Activated CD8-positive, alpha-beta memory T cell treated with anti-CD3 and anti-CD28 coated beads for 1 hour (primary cell): Measurements from ENCODE around the gene KRT17.
"Not testable (repeated sequence)": the region's sequence is repeated elsewhere in the genome, so short reads cannot be mapped to it uniquely, and the experiment has no call there.

Experiments used
- DNase-seq, 2 donors: peaks; one replicate each; pipeline ENCODE4 v3.0.0-alpha.2; 2020; ENCODE audit warnings: low read depth in 1 of 2; ENCODE audit errors: extremely low read depth in 1 of 2

KRT17 gene

DNA sequence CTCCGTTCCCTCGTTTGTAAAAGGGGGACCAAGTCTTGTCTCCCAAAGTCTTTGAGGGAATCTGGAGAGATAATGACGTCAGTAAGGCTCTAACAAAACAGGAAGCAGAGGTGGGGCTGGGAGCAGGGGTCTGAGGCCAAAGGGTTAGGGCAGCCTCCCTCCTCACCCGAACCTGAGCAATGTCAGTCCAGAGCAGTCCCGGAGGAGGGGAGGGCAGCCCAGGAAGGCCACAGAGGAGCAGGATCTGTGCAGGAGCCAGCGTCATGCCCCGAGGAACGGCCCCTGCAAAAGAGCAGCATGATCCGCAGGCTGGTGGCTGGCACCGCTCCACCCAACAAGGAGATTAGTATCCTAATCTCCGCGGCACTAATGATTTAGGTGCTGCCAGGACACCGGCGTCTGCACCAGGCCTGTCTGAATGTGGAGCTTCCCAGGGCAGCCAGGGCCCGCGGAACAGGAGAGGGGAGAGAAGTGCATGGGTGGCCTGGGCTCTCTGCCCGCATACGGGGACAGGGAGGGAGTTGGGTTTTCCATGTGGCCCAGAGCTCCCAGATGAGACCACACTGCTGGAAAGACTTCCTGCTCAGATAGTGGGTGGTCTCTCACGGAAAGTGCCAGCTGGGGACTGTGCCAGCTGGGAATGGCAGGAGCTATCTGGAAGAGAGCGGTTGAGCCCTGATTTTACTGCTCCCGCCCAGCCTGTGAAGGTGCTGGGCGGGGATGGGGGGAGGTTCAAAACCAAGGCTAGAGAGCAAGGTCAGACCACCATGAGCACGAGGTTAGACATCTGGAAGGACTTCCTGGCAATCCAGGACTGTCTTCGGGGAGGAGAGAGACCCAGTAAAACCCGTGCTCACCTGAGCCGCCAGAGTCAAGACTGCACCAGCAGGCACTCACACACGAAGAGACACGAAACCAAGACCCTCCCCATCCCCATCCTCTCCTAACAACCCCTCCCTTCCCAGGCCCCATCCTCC, 11.0 kb upstream of the KRT17 start:
- no peak for DNase-seq

DNA sequence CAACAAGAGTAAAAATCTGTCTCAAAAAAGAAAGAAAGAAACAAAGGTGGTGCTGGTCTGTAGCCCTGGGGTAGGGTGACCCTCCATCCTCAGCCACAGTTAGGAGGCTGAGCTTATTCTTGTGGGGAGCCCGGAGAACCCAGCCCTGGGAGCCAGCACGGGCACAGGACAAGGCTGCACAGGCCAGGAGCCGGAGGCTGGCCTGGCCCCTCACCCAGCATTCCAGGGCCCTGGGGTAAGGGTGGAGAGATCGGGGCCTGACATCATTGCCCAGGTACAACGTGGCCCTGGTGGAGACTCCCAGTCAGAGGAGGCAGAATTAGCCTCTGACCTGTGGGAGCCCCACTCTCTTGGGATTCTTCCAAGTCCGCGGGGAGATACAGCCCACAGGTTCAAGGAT, 10.3 kb upstream of the KRT17 start:
- no peak for DNase-seq

DNA sequence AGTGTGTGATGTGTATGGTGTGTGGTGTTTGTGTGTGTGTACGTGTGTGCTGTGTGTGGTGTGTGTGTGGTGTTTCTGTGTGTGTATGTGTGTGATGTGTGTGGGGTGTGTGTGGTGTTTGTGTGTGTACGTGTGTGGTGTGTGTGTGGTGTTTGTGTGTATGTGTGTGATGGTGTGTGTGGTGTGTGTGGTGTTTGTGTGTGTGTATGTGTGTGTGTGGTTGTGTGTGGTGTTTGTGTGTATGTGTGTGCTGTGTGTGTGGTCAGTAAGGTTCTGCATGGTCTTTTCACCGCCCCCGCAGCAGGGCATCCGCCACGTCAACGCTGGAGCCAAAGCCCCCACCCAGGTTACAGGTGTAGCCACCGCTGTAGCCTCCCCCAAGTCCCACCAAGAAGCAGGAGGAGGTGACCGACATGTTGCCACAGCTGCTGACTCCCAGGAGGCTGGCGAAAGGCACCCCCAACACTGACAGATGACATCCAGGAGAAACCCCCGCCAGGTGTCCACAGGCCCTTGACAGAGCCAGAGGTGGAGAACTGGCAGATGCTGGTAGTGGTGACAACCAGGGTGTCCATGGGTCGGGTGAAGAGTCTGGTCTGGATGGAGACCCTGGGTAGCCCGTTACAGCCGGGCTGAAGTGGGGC, 9.3 kb upstream of the KRT17 start:
- DNase-seq: no peak

DNA sequence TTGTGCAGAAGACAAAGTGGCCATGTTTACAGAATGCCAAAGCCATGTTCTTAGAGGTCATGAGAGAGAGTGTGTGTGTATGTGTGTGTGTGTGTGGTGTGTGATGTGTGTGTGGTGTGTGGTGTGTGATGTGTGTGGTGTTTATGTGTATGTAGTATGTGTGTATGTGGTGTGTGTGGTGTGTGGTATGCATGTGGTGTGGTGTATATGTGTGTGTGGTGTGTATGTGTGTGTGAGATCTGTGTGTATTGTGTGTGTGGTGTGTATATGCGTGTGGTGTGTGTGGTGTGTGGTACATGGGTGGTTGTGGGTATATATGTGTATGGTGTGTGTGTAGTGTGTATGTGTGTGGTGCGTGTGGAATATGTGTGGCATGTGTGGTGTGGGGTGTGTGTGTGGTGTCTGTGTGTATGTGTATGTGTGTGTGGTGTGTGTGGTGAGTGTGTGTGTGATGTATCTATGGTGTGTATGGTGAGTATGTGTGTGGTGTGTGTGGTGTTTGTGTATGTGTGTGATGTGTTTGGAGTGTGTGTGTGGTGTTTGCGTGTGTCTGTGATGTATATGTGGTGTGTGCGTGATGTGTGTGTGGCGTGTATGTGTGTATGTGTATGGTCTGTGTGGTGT, 8.2 kb upstream of the KRT17 start:
- DNase-seq: no peak

DNA sequence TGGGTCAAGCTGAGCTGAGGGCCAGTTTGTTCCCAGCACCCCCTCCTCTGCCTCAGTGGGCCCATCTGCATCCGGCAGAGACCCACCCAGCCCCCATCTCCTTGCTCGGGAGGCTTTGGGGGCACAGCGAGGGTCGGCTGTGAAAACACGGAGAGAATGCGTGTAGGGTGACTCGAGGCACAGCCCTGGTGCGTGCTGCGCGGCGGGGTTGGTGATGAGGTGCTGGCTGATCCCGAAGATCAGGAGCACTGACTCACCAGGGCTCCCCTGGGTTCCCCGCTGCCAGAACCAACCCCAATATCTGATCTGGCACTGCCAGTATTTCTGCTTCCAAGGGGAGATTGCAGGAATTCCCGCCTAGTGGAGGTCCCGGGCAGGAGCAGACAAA, 7.5 kb upstream of the KRT17 start:
- DNase-seq: no peak

DNA sequence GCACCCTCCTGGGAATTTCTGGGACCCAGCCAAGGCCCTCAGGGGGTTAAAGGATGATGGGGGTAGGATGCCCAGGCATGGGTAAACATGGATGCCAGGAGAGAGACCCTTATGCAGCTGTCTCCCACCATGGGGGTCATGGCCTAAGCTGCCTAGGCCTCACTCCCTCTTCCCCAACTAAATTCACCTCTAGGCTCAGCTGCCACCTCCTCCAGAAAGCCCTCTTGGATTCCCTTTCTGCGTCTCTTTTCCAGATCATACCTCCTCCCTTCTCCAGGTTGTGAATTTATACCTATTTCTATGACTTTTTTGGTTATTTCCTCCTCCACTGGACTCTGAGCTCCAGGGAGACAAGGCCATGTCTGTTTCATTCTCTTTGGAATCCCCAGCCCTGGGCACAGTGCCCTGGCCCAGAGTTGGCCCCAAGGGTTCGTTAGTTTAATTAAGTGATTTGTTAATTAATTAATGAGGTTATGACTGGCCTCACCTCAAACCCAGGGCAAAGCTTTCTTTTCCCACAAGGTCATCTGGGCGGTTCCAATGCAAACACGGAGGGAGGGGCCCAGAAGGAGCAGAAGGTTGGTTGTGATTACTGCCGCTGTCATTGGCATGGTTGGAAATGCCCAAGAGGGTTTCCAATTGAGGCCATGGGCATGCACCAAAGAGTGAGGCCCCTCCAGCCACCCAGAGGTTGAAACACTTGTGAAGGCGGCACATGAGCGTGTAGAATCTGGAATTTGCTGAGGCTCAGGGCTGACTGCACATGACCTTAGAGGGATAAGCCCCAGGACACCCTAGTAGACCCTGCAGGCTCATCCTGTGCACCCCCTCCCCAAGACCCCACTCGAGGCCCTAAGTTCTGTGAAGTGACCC, 6.9 kb upstream of the KRT17 start:
- no peak for DNase-seq

DNA sequence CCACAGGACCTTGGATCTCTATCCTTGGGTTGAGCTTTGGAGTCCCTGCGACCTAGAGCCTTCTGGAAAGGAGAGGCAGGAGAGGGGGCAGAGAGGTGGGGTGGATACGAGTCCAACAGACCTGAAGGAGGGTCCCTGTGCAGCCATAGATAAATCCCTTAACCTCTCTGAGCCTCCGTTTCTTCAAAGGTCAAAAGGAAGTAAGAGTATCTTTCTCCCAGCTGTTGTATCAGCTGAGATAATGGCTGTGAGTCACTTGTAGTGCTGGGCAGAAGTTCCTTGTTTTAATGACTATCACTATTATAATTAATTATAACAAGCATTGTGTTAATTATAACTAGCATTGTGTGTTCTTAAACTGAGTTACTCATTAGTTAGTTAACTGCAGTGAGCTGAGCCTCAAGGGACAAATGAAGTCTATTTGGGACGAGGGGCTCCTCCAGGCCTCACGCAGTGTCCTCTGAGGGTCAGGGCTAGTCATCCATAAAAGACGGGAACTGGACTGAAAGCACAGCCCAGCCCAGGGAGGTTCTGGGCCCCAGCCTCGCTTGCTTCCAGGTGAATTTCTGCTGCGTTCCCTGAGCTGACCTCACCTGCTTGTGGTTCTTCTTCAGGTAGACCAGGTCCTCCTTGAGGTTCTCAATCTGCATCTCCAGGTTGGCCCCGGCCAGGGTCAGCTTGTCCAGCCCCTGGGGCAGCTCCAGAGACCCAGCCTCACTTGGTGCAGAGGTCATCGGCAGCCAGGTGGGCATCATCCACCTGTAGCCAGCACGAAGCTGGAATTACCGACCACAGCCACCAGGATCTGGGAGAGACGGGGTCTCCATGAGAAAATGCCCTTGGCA, 5.7 kb upstream of the KRT17 start:
- no peak for DNase-seq

DNA sequence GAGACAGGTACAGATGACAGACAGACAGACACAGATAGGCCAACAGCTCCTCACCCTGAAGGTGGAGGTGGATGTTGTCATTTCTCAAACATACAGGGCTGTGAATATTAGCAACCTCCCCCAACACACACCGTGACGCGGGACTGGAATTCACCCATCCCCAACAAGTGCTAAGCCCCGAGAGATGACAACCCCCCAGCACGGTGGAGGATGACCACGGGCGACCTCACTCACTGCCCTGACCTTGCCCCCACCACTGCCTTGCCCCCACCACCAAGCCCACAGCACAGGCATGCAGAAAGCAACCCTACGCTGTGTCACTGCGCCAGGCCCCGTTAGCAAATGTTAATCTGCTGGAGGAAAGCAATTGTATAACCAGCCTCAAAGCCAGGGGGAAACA, 4.9 kb upstream of the KRT17 start:
- DNase-seq: no peak

DNA sequence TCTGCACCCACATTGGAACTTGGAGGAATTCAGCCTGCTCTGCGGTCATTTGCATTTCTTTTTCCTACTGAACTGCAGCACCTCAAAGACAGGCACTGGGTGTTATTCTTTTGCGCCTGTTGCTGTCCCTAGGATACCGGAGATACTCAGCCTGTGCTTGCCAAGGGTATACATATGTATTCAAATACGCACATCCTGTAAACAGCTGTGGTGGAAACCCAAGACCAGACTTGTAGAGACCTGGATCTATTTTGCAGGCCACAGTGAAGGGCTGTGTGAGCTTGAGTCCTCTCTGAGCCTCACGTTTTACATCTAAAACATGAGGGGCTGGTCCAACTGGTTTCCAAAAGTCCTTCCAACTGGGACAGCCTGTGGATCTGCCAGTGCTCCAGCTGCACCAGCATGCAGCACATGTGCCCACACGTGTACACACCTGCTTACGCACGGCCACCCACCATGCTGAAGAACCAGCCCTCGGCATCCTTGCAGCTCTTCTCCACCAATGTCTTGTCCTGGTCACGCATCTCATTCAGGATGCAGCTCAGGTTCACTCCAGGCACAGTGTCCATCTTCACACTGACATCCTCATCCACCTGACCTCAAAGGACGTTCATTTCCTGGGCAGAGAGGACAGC, 4.4 kb upstream of the KRT17 start:
- DNase-seq: not testable (repeated sequence)

DNA sequence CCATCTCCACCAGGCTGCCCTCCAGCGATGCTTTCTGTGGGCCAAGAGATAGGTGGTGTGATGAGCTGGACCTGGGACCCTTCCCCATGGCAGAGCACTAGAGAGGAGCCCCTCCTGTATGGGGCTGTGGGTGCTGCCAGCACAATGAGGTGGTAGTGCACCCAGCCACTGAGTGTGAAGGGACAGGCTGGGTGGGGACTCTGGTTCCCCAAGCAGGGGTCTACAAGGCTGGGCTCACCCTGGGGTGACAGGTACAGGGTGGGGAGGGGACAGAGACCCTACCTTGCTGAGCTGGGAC, 3.6 kb upstream of the KRT17 start:
- DNase-seq: not testable (repeated sequence)

DNA sequence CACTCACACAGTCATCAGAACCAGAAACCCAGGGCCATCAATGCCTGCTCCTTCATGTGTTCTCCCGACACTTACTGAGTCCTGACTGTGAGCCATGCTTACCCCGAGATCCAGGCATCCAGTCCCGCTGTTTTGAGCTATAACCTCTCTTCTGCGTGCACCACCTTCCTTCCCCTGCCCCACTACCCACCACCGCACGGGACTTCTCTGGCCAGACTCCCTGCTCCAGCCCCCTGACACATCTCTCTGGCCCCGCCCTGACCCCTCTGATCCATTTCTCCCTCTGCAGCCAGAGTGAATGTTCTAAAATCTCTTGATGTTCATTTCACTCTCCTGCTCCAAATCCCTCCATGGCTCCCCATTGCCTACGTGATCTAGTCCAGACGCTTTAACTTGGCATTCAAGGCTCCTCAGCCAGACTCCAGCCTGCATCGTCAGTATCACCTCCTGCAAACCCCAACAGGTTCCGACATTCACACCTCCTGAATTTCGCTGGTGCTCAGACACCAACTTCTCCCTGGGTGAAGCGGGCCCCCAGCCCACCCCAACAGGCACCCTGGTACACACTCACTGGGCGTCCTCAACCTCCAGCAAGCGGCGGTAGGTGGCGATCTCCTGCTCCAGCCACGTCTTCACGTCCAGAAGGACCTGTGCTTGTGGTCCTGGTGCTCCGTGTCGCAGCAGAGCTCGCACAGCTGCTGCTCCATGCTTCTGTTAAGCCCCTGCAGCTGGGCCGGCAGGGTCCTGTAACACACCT, 3.1 kb upstream of the KRT17 start:
- no peak for DNase-seq

DNA sequence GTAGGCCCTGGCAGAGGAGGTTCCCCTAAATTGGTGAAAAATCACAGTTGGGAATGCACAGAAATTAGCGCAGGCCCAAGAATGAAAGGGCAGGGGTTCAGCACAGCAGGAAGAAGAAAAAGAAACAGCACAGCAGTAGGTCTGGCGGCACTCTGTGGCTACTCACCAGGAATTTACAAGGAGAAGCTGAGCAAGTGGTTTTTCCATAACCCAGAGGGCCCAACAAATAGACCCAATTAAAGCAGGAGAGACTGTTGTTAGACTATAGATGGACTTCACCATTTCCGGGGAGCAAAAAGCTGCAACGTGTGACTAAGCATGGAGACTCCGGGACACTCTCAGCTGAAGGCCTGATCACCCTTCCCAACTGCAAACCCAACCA, 2.5 kb upstream of the KRT17 start:
- not testable (repeated sequence) for DNase-seq

DNA sequence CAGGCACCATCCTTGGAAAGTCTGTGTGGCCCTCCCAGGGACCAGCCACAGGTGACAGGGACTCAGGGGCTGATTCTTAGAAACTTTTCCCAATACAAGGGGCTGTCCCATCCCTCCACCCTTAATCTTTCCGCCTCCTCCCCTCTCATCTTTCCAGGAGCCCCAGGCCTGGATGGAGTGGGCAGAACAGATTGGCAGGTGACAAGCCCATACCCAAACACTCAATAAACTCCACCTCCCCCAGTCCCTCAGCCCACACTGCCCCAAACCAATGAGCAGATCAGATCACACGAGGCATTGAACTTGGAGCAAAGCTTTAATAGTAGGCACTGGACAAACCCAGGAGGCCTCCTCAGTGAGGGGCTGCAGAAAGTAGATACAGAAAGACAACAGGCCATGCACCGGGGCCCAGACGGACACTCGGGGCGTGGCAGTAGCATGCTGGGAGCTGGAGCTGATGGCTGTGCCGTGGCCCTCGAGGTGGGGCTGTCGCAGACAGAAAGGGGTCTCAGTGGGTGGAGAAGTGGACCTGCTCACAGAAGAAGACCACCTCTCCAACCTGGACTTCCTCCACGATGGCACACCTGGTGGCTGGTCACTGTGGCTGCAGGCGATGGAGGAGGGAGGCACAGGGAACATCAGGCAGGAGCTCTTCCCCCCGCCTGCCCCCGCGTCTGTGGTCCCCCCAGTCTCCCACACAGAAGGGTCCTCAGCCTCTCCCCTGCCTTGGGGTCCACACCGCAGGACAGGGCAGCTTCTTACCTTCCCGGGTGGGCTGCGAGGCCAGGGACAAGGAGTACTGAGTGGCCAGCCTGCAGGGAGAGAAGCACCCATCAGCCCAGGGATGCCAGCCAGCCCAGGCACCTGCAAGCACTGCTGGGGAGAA, 1.9 kb upstream of the KRT17 start:
- not testable (repeated sequence) for DNase-seq

DNA sequence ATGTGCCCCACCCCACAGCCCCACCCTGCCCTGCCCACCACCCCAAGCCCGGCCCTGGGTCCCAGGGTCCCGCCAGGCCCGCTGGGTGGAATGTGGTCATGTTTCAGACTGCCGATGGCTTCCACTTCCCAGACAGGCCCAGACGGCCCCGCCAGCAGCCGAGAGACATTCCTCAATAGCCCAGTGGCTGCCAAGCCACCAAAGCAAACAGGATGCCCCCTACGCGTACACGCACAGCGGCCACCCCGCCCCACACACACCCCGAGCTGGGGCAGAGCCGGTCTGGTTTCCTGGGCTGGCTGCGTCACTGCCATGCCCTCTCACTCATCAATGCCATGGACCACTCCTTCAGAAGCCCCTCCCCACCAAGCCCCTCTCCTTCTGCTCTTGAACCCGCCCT, 1.2 kb upstream of the KRT17 start:
- DNase-seq: no peak

DNA sequence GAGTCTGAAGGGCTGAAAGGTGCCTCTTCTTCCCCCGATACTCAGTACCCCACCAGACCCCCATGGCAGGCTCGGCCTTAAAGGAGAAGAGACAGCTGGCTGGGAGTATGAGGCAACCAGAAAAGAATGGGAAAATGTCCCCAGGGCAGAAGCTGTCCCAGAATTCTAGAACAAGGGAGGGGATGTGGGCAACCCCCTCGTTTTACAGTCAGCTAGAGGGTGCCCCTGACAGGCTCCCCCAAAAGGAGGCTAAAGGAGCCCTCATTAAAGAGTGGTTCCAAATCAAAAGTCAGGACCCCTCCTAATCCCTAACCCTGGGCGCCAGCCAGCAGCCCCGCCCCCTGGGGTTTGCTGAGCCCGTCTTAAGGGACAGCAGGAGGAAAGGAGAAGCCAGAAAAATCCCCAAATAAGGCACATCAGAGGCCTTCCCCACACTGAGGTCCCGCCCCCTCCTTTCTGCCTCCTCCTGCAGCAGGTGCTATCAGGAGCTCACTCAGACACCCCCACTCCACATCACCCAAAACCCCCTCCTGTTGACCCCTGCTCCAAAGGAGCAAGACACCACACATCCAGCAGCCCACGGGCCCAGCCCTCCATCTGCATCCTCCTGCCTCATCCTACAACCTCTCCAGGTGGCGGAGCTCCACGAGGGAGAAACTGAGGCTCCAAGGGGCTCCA, 1.1 kb downstream of the KRT17 start:
- not testable (repeated sequence) for DNase-seq

DNA sequence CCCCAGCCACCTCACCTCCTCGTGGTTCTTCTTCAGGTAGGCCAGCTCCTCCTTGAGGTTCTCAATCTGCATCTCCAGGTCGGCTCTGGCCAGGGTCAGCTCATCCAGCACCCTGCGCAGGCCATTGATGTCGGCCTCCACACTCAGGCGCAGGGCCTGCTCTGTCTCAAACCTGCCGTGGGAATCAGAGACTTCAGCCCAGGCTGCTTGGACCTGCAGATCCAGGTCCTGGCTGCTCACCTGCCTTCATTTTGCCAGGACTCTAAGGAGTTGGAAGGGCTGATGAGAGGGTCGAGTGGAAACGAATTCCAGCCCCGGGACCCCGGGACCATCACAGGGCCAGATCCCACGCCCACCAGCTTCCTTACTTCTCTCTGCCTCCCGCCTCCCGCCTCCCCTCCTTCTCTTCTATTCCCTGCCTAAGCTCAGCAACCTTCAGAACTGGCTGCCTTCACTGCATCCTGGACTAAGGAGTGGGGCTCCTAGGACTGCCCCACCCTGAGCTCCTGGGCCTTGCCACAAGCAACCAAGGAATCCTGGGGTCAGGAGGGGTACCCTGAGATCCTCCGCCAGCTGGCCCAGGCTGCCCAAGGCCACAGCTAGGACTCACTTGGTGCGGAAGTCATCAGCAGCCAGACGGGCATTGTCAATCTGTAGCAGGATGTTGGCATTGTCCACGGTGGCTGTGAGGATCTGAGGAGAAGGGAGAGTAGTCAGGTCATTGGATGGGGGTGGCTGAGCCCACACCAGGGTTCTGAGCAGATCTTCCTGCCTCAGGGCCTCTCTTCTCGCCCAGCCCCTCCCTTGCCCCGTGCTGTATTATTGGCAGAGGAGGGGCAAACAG, 1.8 kb downstream of the KRT17 start:
- not testable (repeated sequence) for DNase-seq

DNA sequence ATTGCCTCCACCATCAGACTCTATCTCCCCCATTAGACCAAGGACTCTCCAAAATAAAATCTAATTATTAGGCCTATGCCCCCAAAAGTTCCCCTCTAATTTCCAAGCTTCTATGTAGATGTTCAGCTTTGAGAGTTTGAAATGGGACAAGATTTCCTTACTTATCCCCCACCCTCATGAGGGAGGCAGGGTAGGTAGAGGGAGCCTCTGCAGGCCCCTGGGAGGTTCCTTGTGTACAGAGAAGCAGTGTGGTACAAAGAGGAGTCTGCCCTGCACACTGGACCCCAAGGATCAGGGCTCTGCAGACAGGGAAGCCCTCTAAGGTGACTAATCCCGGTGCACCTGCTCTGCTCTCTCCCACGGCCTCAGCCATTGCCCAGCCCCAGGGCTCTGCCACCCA, 2.5 kb downstream of the KRT17 start:
- no peak for DNase-seq
